ENCODE data around the gene STIM2. TPM values are rescaled to one million over a fixed set of nuclear protein-coding genes. Genes with fewer than 3 reads are reported as not detected.

STIM2 gene
- total and polyA plus RNA-seq, 10 of the 15 experiments (the other 5 are each of a cell fraction or from before 2014, with no cell fraction given) = 4.7 to 41.5 (median 16.9) TPM

DNA sequence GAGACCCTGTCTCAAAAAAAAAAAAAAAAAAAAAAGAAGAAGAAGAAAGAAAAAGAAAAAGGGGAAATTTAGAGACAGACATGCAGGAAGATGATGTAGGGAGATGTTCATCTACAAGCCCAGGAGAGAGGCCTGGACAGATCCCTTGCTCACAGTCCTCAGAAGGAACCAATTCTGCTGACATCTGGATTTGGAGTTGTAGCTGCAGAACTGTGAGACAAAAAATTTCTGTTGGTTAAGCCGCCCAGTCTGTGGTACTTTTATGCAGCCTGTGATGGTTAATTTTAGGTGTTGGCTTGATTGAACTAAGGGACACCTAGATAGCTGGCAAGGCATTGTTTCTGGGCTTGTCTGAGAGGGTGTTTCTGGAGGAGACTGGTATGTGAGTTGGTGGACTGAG lies 10.1 kb upstream of the STIM2 start:
- DNase-seq (ENCODE audit: low read depth, low spot score) (no peak), ATAC-seq (no peak), FAIRE-seq (no peak)
- H3K9me3 ChIP-seq (replicated peaks; ENCODE audit: control insufficient read depth, insufficient read depth, low read length) = no peaks in the 10 kb centered on the region
- SMC1A ChIA-PET (ENCODE audit: uncharacterized antibody, unreplicated experiment) = interaction anchor here (1.0 to 1.7 kb wide), 2 partner anchors 8 to 22 kb away, joined by 3 to 7 read pairs; no protein-coding TSS in a partner anchor
- no peak overlapping the region for H3K4me3 ChIP-seq
- H3K4me1 ChIP-seq (ENCODE audit: control insufficient read depth, insufficient read depth, low read length) = no peaks in the 10 kb centered on the region
- intact Hi-C loops (cut with micrococcal nuclease; ENCODE audit: unreplicated experiment) (no loop called here), in situ Hi-C loops (cut with MboI) (no loop called here)
- H3K27me3 ChIP-seq (replicated peaks in 1 of 2; ENCODE audit: control insufficient read depth in 2 of 2, insufficient read depth in 2 of 2, low read length in 1 of 2) = no peaks in the 10 kb centered on the region
- TF ChIP-seq TCF3 (IDR thresholded peaks at IDR 0.05; ENCODE audit: borderline replicate concordance, insufficient read depth, low read depth, low read length) (no peak), CTCF (IDR thresholded peaks at IDR 0.05 in 2 of 3, conservative IDR thresholded peaks at IDR 0.05 in 1 of 3; ENCODE audit: control insufficient read depth in 2 of 3, extremely low read depth in 1 of 3, insufficient read depth in 1 of 3, low read depth in 3 of 3, low read length in 3 of 3) (no peak), MXI1 (IDR thresholded peaks at IDR 0.05; ENCODE audit: low read depth, low read length) (no peak), SP1 (IDR thresholded peaks at IDR 0.05; ENCODE audit: low read depth, low read length) (no peak), RUNX3 (IDR thresholded peaks at IDR 0.05; ENCODE audit: low read length) (no peak)
- 4% methylated on average over 1 of the region's 1 CpG for WGBS (ENCODE audit: insufficient coverage, insufficient replicate concordance, low lambda C conversion rate, missing lambda C conversion rate)
- H3K4me2 ChIP-seq (ENCODE audit: control insufficient read depth, insufficient read depth) = no peak overlapping the region
- CTCF ChIA-PET = interaction anchor here (1.3 kb wide), 1 partner anchor 36 kb away, joined by 3 read pairs; no protein-coding TSS in a partner anchor
- no peaks in the 10 kb centered on the region for H4K20me1 ChIP-seq (ENCODE audit: control insufficient read depth, insufficient read depth)
- H3K27ac ChIP-seq (ENCODE audit: control insufficient read depth, insufficient read depth) = no peak overlapping the region
- H3K9ac ChIP-seq (ENCODE audit: control insufficient read depth, insufficient read depth, low read length) = no peak overlapping the region
- RAD21 ChIA-PET (ENCODE audit: unreplicated experiment) = no interaction called here
- POLR2A ChIA-PET = no interaction called here
- no peaks in the 10 kb centered on the region for H3K79me2 ChIP-seq (ENCODE audit: control insufficient read depth, insufficient read depth, low read length)
- BruUV-seq (replicated peaks) = no TSS peak
- no peak overlapping the region for H2AFZ ChIP-seq (ENCODE audit: control insufficient read depth, low read depth, low read length)
- H3K36me3 ChIP-seq (ENCODE audit: control insufficient read depth in 2 of 2, insufficient read depth in 2 of 2, low read length in 1 of 2) = no peaks in the 10 kb centered on the region

DNA sequence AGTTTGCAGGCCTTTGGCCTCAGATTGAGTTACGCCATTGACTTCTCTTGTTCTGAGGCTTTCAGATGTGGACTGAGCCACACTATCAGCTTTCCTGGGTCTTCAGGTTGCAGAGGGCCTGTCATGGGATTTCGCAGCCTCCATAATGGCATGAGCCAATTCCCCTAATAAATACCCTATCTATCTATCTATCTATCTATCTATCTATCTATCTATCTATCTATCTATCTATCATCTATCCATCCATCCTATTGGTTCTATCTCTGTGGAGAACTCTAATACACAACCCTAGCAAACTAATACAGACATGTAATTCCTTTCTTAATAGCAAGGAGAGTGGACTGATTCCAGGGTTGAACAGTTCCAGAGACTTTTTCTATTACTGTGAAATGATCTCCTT lies 9.5 kb upstream of the STIM2 start:
- Histone ChIP-seq H3K27ac (ENCODE audit: control insufficient read depth, insufficient read depth) (no peak overlapping the region), H3K4me1 (ENCODE audit: control insufficient read depth, insufficient read depth, low read length) (no peaks in the 10 kb centered on the region), H3K4me2 (ENCODE audit: control insufficient read depth, insufficient read depth) (no peak overlapping the region), H3K9me3 (replicated peaks; ENCODE audit: control insufficient read depth, insufficient read depth, low read length) (no peaks in the 10 kb centered on the region), H3K4me3 (no peak overlapping the region), H3K27me3 (replicated peaks in 1 of 2; ENCODE audit: control insufficient read depth in 2 of 2, insufficient read depth in 2 of 2, low read length in 1 of 2) (no peaks in the 10 kb centered on the region), H3K9ac (ENCODE audit: control insufficient read depth, insufficient read depth, low read length) (no peak overlapping the region), H3K79me2 (ENCODE audit: control insufficient read depth, insufficient read depth, low read length) (no peaks in the 10 kb centered on the region), H4K20me1 (ENCODE audit: control insufficient read depth, insufficient read depth) (no peaks in the 10 kb centered on the region), H2AFZ (ENCODE audit: control insufficient read depth, low read depth, low read length) (no peak overlapping the region), H3K36me3 (ENCODE audit: control insufficient read depth in 2 of 2, insufficient read depth in 2 of 2, low read length in 1 of 2) (no peaks in the 10 kb centered on the region)
- intact Hi-C loops (cut with micrococcal nuclease; ENCODE audit: unreplicated experiment) = no loop called here
- in situ Hi-C loops (cut with MboI) = no loop called here
- SMC1A ChIA-PET (ENCODE audit: uncharacterized antibody, unreplicated experiment) = interaction anchor here (1.0 to 1.7 kb wide), 2 partner anchors 9 to 23 kb away, joined by 3 to 7 read pairs; no protein-coding TSS in a partner anchor
- no TSS peak for BruUV-seq (replicated peaks)
- CTCF ChIA-PET = interaction anchor here (1.5 kb wide), 1 partner anchor 149 kb away, joined by 3 read pairs; no protein-coding TSS in a partner anchor
- DNase-seq (ENCODE audit: low read depth, low spot score) = no peak
- POLR2A ChIA-PET = no interaction called here
- no peak for ATAC-seq
- FAIRE-seq = no peak
- RAD21 ChIA-PET (ENCODE audit: unreplicated experiment) = no interaction called here
- WGBS (ENCODE audit: insufficient coverage, insufficient replicate concordance, low lambda C conversion rate, missing lambda C conversion rate) = 59% methylated on average over 2 of the region's 2 CpGs
- TF ChIP-seq ZNF592 (IDR thresholded peaks at IDR 0.05) (no peak), ESRRA (IDR thresholded peaks at IDR 0.05; ENCODE audit: low read length) (no peak)

Data from GM12878 (cell line).